PC-3 (cell line): ENCODE measurements around the gene XPO5. TPM values are rescaled to one million over a fixed set of nuclear protein-coding genes. Genes with fewer than 3 reads are reported as not detected.

ENCODE experiments used
- ATAC-seq: fragments of 200-7000 bp; cut with Tn5 transposase; 2 replicates; pipeline ENCODE4 v1.9.1; 2020; ENCODE audit warnings: mild to moderate bottlenecking, moderate library complexity
- BruUV-seq: library from RNA; stranded (reverse); fragments of 400-500 nt; replicated peaks from 2 replicates; lab custom pipeline; 2021; lab: Mats Ljungman, UMichigan
- CTCF ChIA-PET: fragments of 300-600 bp; sonication (Branson Sonifier 250); formaldehyde crosslinking; loops from one replicate; lab custom pipeline; 2022; ENCODE audit warnings: antibody characterized with exemption; lab: Charles Lee
- POLR2A ChIA-PET: fragments of 300-600 bp; sonication (Branson Sonifier 250); formaldehyde crosslinking; loops from one replicate; lab custom pipeline; 2022; ENCODE audit warnings: antibody characterized with exemption; ENCODE audit not compliant: unreplicated experiment; lab: Charles Lee
- DNase-seq: peaks from one replicate; pipeline ENCODE4 v3.0.0-alpha.2; 2015
- H2AFZ ChIP-seq: fragments of 300-600 bp; sonication (generic); 2 replicates; pipeline ENCODE4 v1.6.0; 2016; ENCODE audit warnings: antibody characterized with exemption, low read length
- H3F3A ChIP-seq: fragments of 300-600 bp; sonication (generic); one replicate; pipeline ENCODE4 v1.6.0; 2017; ENCODE audit warnings: antibody characterized with exemption, low read length, control low read depth, mild to moderate bottlenecking; ENCODE audit not compliant: unreplicated experiment
- H3K27ac ChIP-seq: fragments of 300-600 bp; sonication (generic); 2 replicates; pipeline ENCODE4 v1.5.1; 2016; ENCODE audit warnings: mild to moderate bottlenecking, low read length
- H3K27me3 ChIP-seq: fragments of 300-600 bp; sonication (generic); 2 replicates; pipeline ENCODE4 v1.6.1; 2016; ENCODE audit warnings: low read length, mixed read lengths
- H3K36me3 ChIP-seq: fragments of 300-600 bp; sonication (generic); 2 replicates; pipeline ENCODE4 v1.6.1; 2016; ENCODE audit warnings: low read depth, mixed run types, low read length, mixed read lengths
- H3K4me1 ChIP-seq: fragments of 300-600 bp; sonication (generic); 2 replicates; pipeline ENCODE4 v1.5.1; 2016; ENCODE audit warnings: low read length; ENCODE audit not compliant: insufficient read depth
- H3K4me2 ChIP-seq: fragments of 300-600 bp; sonication (generic); 2 replicates; pipeline ENCODE4 v1.6.0; 2016; ENCODE audit warnings: low read length
- H3K4me3 ChIP-seq: fragments of 300-600 bp; sonication (generic); 2 replicates; pipeline ENCODE4 v1.5.1; 2016; ENCODE audit warnings: mild to moderate bottlenecking, low read length, mixed read lengths
- H3K79me2 ChIP-seq: fragments of 300-600 bp; sonication (generic); 2 replicates; pipeline ENCODE4 v1.6.1; 2017; ENCODE audit warnings: low read length, mixed read lengths
- H3K9ac ChIP-seq: fragments of 300-600 bp; sonication (generic); 2 replicates; pipeline ENCODE4 v1.6.0; 2016; ENCODE audit warnings: mild to moderate bottlenecking, low read length
- H3K9me2 ChIP-seq: fragments of 300-600 bp; sonication (generic); replicated peaks from 2 replicates; pipeline ENCODE4 v1.6.1; 2016; ENCODE audit warnings: mixed run types, low read length, mixed read lengths
- H3K9me3 ChIP-seq: fragments of 300-600 bp; sonication (generic); 2 replicates; pipeline ENCODE4 v1.6.1; 2016; ENCODE audit warnings: low read length, mixed read lengths
- H4K20me1 ChIP-seq: fragments of 300-600 bp; sonication (generic); 2 replicates; pipeline ENCODE4 v1.6.1; 2016; ENCODE audit warnings: low read length, mixed read lengths
- EZH2 ChIP-seq: fragments of 300-600 bp; sonication (generic); IDR thresholded peaks from one replicate; pipeline ENCODE4 v1.6.1; 2017; ENCODE audit warnings: antibody characterized with exemption, mild to moderate bottlenecking, low read length; ENCODE audit not compliant: unreplicated experiment
- EZH2phosphoT487 ChIP-seq: fragments of 300-600 bp; sonication (generic); IDR thresholded peaks from 2 replicates; pipeline ENCODE4 v1.6.1; 2018; ENCODE audit warnings: mild to moderate bottlenecking, antibody characterized with exemption, low read length, borderline replicate concordance
- intact Hi-C: fragments of 100-400 bp; cut with micrococcal nuclease; formaldehyde crosslinking; loops from 2 replicates; pipeline ENCODE4 v1.9.0; 2023
- total RNA-seq: library from RNA; depleted of rRNA; stranded (reverse); fragments of >200 nt; gene quantifications from 2 replicates; pipeline ENCODE4 v1.2.3, GENCODE V29; 2014
- TF ChIP-seq, protein P1 (sequence below): fragments of 300-600 bp; sonication (generic); conservative IDR thresholded peaks from 2 replicates; pipeline ENCODE4 v1.5.1; 2017; ENCODE audit warnings: antibody characterized with exemption, low read depth, mild to moderate bottlenecking, low read length

Gene XPO5
- total RNA-seq, 1 experiment from 2014 or later: 42.3 TPM

DNA sequence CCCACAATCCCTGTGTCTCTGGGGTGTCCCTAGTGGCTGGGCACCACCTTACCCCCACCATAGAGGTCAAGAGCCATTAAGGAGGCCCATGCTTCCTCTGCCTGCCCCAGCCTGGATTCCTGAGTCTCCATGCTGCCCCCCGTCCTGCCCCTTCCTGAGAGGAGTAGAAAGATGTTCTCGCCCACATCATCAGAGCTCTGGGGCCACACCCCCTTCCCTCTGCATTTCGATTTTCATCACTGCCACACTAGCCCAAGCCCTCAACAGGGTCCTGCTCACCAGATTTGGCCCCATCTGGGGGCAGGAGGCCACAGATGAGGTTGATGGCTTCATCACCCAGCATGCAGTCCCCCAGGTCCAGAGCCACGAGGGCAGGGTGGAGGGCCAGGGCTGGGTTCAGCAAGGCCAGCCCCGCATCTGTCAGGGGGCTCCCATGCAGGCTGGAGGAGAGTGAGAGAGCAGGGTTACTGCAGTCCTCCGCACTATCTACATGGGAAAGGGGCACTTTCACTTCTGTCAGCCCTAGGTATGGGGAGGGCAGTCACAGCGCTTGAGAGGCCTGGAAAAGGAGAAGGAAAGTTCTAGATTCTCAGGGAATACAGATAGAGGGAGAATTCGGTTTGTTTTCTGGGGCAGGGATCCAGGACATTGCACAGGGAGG is 67.2 kb downstream of the XPO5 start:
- intact Hi-C loops: loop anchor here (5.0 to 10.0 kb wide), 2 partner anchors 144 to 246 kb away; partner anchors contain the start of gene ZNF318
- H3K27ac ChIP-seq: no peak overlapping the region
- ATAC-seq (no peak), DNase-seq (no peak)
- peaks cover 5% of the 10 kb centered on the region for H3F3A ChIP-seq
- no TSS peak for BruUV-seq
- H4K20me1 ChIP-seq: no peaks in the 10 kb centered on the region
- H3K9me3 ChIP-seq: no peaks in the 10 kb centered on the region
- ChIA-PET CTCF (interaction anchor here (0.5 to 0.6 kb wide), 2 partner anchors 34 to 50 kb away, joined by 4 to 13 read pairs; no protein-coding TSS in a partner anchor), POLR2A (no interaction called here)
- H3K9ac ChIP-seq: no peak overlapping the region
- peaks cover 7% of the 10 kb centered on the region for H3K4me1 ChIP-seq
- no peaks in the 10 kb centered on the region for H3K79me2 ChIP-seq
- H3K4me3 ChIP-seq: no peak overlapping the region
- H3K4me2 ChIP-seq: no peak overlapping the region
- H2AFZ ChIP-seq: no peak overlapping the region
- H3K9me2 ChIP-seq: no peaks in the 10 kb centered on the region
- TF ChIP-seq EZH2 (no peak), EZH2phosphoT487 (no peak)
- TF ChIP-seq, protein P1, sequence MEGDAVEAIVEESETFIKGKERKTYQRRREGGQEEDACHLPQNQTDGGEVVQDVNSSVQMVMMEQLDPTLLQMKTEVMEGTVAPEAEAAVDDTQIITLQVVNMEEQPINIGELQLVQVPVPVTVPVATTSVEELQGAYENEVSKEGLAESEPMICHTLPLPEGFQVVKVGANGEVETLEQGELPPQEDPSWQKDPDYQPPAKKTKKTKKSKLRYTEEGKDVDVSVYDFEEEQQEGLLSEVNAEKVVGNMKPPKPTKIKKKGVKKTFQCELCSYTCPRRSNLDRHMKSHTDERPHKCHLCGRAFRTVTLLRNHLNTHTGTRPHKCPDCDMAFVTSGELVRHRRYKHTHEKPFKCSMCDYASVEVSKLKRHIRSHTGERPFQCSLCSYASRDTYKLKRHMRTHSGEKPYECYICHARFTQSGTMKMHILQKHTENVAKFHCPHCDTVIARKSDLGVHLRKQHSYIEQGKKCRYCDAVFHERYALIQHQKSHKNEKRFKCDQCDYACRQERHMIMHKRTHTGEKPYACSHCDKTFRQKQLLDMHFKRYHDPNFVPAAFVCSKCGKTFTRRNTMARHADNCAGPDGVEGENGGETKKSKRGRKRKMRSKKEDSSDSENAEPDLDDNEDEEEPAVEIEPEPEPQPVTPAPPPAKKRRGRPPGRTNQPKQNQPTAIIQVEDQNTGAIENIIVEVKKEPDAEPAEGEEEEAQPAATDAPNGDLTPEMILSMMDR: no peak
- no peaks in the 10 kb centered on the region for H3K27me3 ChIP-seq
- peaks cover 4% of the 10 kb centered on the region; the same call in 1 of the 2 replicates for H3K36me3 ChIP-seq

DNA sequence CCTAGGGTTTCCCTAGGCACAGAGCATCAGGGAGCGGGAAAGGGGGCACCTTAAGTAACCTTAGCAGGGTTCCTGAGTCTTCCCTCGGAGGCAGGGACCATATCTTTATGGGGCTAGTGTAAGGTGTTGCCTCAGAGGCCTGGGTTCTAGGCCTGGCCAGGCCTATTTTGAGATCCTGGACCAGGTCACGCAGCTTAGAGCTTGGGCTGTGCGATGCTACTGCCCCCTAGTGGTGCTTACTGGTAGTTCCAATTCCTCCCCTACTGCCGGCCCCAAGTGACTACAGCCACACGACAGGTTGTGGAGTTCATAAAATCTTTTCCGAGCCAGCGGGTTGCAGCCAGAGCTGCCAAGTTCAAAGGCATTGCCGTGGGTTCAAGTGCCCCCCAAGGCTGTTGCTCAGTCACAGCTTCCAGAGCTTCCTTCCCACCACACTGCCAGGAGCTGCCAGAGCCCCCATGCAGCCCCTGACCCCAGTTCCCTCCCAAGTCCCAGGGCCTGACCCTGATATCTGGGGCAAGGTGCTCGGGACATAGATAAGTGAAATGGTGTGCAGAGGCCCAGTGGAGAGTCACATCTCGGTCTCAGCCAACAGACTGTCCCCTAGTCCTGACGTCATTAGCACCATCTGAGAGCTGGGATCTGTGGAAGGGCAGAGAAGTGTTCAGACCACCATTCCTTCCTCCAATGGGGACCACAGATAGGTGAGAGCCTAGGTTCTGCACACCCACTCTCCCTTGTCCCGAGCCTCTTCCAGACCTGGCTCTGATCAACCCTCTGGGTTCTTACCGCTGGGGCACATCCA is 69.0 kb downstream of the XPO5 start:
- Histone ChIP-seq H3K27ac (no peak overlapping the region), H3K4me2 (no peak overlapping the region), H3K9me2 (no peaks in the 10 kb centered on the region), H2AFZ (no peak overlapping the region), H3K79me2 (no peaks in the 10 kb centered on the region), H3K9me3 (no peaks in the 10 kb centered on the region), H3F3A (peaks cover 5% of the 10 kb centered on the region), H4K20me1 (no peaks in the 10 kb centered on the region), H3K36me3 (peaks cover 7% of the 10 kb centered on the region; the same call in 1 of the 2 replicates), H3K27me3 (no peaks in the 10 kb centered on the region), H3K9ac (no peak overlapping the region), H3K4me1 (peaks cover 7% of the 10 kb centered on the region), H3K4me3 (no peak overlapping the region)
- peak; percentile 59 for ATAC-seq
- peak; percentile 89 for DNase-seq
- BruUV-seq: no TSS peak
- intact Hi-C loops: loop anchor here (1.0 to 10.0 kb wide), 4 partner anchors 53 to 245 kb away; partner anchors contain the start of gene ZNF318
- TF ChIP-seq EZH2phosphoT487: no peak
- TF ChIP-seq, protein P1: peak; percentile 94
- TF ChIP-seq EZH2: no peak
- ChIA-PET CTCF (no interaction called here), POLR2A (interaction anchor here (0.6 kb wide), 2 partner anchors 69 to 145 kb away, joined by 3 to 6 read pairs; no protein-coding TSS in a partner anchor)
